H1 (cell line): ENCODE data around the gene WDCP. TPM values are rescaled to one million over a fixed set of nuclear protein-coding genes. Genes with fewer than 3 reads are reported as not detected.

Experiments
- BACH1 ChIP-seq: IDR thresholded peaks from 2 replicates; pipeline ENCODE4 v1.6.1; 2012; ENCODE audit warnings: low read length, improper control_type of control experiment
- BCL11A ChIP-seq, 2 experiments: IDR thresholded peaks; one replicate each; pipeline ENCODE4 v1.6.1; 2011; ENCODE audit warnings: low read depth in 2 of 2, low read length in 2 of 2, mild to moderate bottlenecking in 2 of 2
- CEBPB ChIP-seq: IDR thresholded peaks from 2 replicates; pipeline ENCODE4 v1.6.1; 2012; ENCODE audit warnings: low read depth, low read length
- CHD1 ChIP-seq: IDR thresholded peaks from 2 replicates; pipeline ENCODE4 v1.6.1; 2012; ENCODE audit warnings: low read depth, low read length, improper control_type of control experiment
- CHD2 ChIP-seq: IDR thresholded peaks from 2 replicates; pipeline ENCODE4 v1.6.1; 2012; ENCODE audit warnings: low read length, improper control_type of control experiment
- E2F6 ChIP-seq: IDR thresholded peaks from 2 replicates; pipeline ENCODE4 v1.6.1; 2012; ENCODE audit warnings: inconsistent platforms
- HDAC2 ChIP-seq, 2 experiments: fragments of 300-600 bp in 1 of 2; sonication (generic) in 1 of 2; IDR thresholded peaks; 2 replicates each; pipeline ENCODE4 v1.6.1; 2011 to 2012; ENCODE audit warnings: low read depth in 2 of 2, low read length in 2 of 2, mild to moderate bottlenecking in 2 of 2, moderate library complexity in 2 of 2, borderline replicate concordance in 1 of 2, inconsistent platforms in 1 of 2
- JUN ChIP-seq: IDR thresholded peaks from 2 replicates; pipeline ENCODE4 v1.6.1; 2011; ENCODE audit warnings: low read depth, mild to moderate bottlenecking, improper control_type of control experiment, low read length
- RXRA ChIP-seq: IDR thresholded peaks from 2 replicates; pipeline ENCODE4 v1.6.1; 2011; ENCODE audit warnings: low read depth, mild to moderate bottlenecking, low read length, moderate library complexity; ENCODE audit not compliant: insufficient read depth
- SIN3A ChIP-seq, 2 experiments: IDR thresholded peaks in 1 of 2; conservative IDR thresholded peaks in 1 of 2; 2 replicates each; pipeline ENCODE4 v1.6.1; 2011 to 2012; ENCODE audit warnings: low read length in 2 of 2, improper control_type of control experiment in 1 of 2, low read depth in 1 of 2, mild to moderate bottlenecking in 1 of 2
- SP1 ChIP-seq: IDR thresholded peaks from 2 replicates; pipeline ENCODE4 v1.6.1; 2011; ENCODE audit warnings: low read depth, low read length
- SP4 ChIP-seq: IDR thresholded peaks from 2 replicates; pipeline ENCODE4 v1.6.1; 2012; ENCODE audit warnings: low read length, inconsistent platforms
- SUZ12 ChIP-seq: fragments of 200-600 bp; sonication (generic); IDR thresholded peaks from 2 replicates; pipeline ENCODE4 v1.6.1; 2012; ENCODE audit warnings: mild to moderate bottlenecking, inconsistent platforms, low read length, moderate library complexity, mixed read lengths
- TAF7 ChIP-seq: optimal IDR thresholded peaks from 2 replicates; pipeline ENCODE3; 2011; ENCODE audit warnings: low read depth, mild to moderate bottlenecking, inconsistent platforms, low read length, moderate library complexity, borderline replicate concordance
- TBP ChIP-seq: IDR thresholded peaks from 2 replicates; pipeline ENCODE4 v1.6.1; 2011; ENCODE audit warnings: low read depth, low read length, improper control_type of control experiment
- YY1 ChIP-seq: IDR thresholded peaks from 2 replicates; pipeline ENCODE4 v1.6.1; 2011; ENCODE audit warnings: low read depth, mild to moderate bottlenecking, low read length
- polyA plus RNA-seq, 7 experiments: library from polyadenylated mRNA; depleted of rRNA in 3 of 7; stranded (reverse) in 5 of 7; unstranded in 2 of 7; fragments of >200 nt in 5 of 7; fragments of 200-250 nt in 2 of 7; gene quantifications; 1 replicate in 5 of 7; 2 replicates in 1 of 7; 4 replicates in 1 of 7; pipeline versions ENCODE4 v1.2.1 to v1.2.3, GENCODE V29; 2011 to 2013; ENCODE audit warnings: missing spikeins in 2 of 7, mixed read lengths in 2 of 7
- total RNA-seq: library from RNA; stranded (reverse); fragmentation: NEBNext Ultra II Directional; extraction: Animal tissue kit (Norgen Biotek cat#: 25700); gene quantifications from 2 replicates; pipeline ENCODE4 v1.2.1, GENCODE V29; 2021
- TF ChIP-seq, protein P1 (sequence below): IDR thresholded peaks from 2 replicates; pipeline ENCODE4 v1.6.1; 2012; ENCODE audit warnings: inconsistent platforms

Gene WDCP
- total and polyA plus RNA-seq, 2 of the 8 experiments (the other 6 are each of a cell fraction or from before 2014, with no cell fraction given): 19.2 to 40.1 TPM

- TF ChIP-seq BCL11A (IDR thresholded peaks at IDR 0.05; ENCODE audit: low read depth in 2 of 2, low read length in 2 of 2) (no peak), CHD2 (peak; percentile 25; the same call in 1 of the 2 replicates), SP1 (peak; percentile 22; the same call in 1 of the 2 replicates), CEBPB (no peak), TAF7 (peak; percentile 25), SIN3A (conservative IDR thresholded peaks at IDR 0.05 in 1 of 2, IDR thresholded peaks at IDR 0.05 in 1 of 2; ENCODE audit: low read depth in 1 of 2, low read length in 2 of 2) (peak in 1 of 2 experiments; percentile 53; a peak in 1 of 4 replicates), RXRA (no peak), SP4 (no peak), TBP (peak; percentile 87), HDAC2 (IDR thresholded peaks at IDR 0.05; ENCODE audit: borderline replicate concordance in 1 of 2, low read depth in 2 of 2, low read length in 2 of 2) (peak in 1 of 2 experiments; percentile 63; a peak in 1 of 4 replicates), CHD1 (peak; percentile 39; the same call in 1 of the 2 replicates), BACH1 (0 out of 2 replicates have a peak, but pooled peaks have one; percentile 41), JUN (peak; percentile 71), YY1 (peak; percentile 84), SUZ12 (no peak), E2F6 (no peak)
- TF ChIP-seq, protein P1, sequence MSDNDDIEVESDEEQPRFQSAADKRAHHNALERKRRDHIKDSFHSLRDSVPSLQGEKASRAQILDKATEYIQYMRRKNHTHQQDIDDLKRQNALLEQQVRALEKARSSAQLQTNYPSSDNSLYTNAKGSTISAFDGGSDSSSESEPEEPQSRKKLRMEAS: peak; percentile 34
These were observed 36.6 kb upstream of the WDCP start (continued) for GRCh38 chr2:24083567-24084385.
